GM18951 (cell line): ENCODE measurements around the gene TAP1.
A peak's percentile ranks its signal among the peaks of the same experiment; 100 is the strongest.

Experiments used
- POLR2A ChIP-seq: IDR thresholded peaks from 4 replicates; pipeline ENCODE4 v1.6.1; 2011; ENCODE audit warnings: mild to moderate bottlenecking; ENCODE audit not compliant: insufficient read length, insufficient read depth; ENCODE audit errors: extremely low read depth
- in situ Hi-C: fragments of 300-500 bp; cut with MboI; formaldehyde crosslinking; loops from one replicate; pipeline ENCODE4 v1.12.0; 2022; ENCODE audit warnings: low sequenced_read_pairs, mixed read lengths, inconsistent platforms; ENCODE audit not compliant: unreplicated experiment

The TAP1 gene

GRCh38 chr6:32842021-32842650 lies 11.4 kb downstream of the TAP1 start:
- TF ChIP-seq POLR2A = no peak
- in situ Hi-C loops = no loop called here

- in situ Hi-C loops = no loop called here
- TF ChIP-seq POLR2A = peak; percentile 49
Measured at GRCh38 chr6:32840604-32841246, 12.8 kb downstream of the TAP1 start.

GRCh38 chr6:32839356-32839755 lies 14.1 kb downstream of the TAP1 start:
- TF ChIP-seq POLR2A = no peak
- in situ Hi-C loops = no loop called here

GRCh38 chr6:32838114-32838958 lies 15.2 kb downstream of the TAP1 start, which contains the start of gene TAP2:
Gene TAP2 (minus strand): TSS chr6:32838739. CDS start chr6:32838233, 506 bp downstream.
- peak; percentile 82 for TF ChIP-seq POLR2A
- in situ Hi-C loops = no loop called here

GRCh38 chr6:32837651-32838113 lies 15.8 kb downstream of the TAP1 start:
- in situ Hi-C loops = no loop called here
- TF ChIP-seq POLR2A = no peak

- TF ChIP-seq POLR2A = no peak
- in situ Hi-C loops = no loop called here
Measured at GRCh38 chr6:32836873-32837272, 16.6 kb downstream of the TAP1 start.

GRCh38 chr6:32835167-32835893 lies 18.2 kb downstream of the TAP1 start:
- TF ChIP-seq POLR2A = no peak
- in situ Hi-C loops = no loop called here

- in situ Hi-C loops = no loop called here
- no peak for TF ChIP-seq POLR2A
Measured at GRCh38 chr6:32833664-32834063, 19.8 kb downstream of the TAP1 start.

- TF ChIP-seq POLR2A = no peak
- in situ Hi-C loops = no loop called here
Measured at GRCh38 chr6:32832535-32832934, 21.0 kb downstream of the TAP1 start.

GRCh38 chr6:32830936-32831335 lies 22.6 kb downstream of the TAP1 start:
- TF ChIP-seq POLR2A = no peak
- in situ Hi-C loops = no loop called here

GRCh38 chr6:32830017-32830416 lies 23.5 kb downstream of the TAP1 start:
- in situ Hi-C loops = no loop called here

GRCh38 chr6:32829495-32829894 lies 24.0 kb downstream of the TAP1 start:
- in situ Hi-C loops = no loop called here
- no peak for TF ChIP-seq POLR2A

More at GRCh38 chr6:32830017-32830416, 23.5 kb downstream of the TAP1 start:
- TF ChIP-seq POLR2A = no peak

- in situ Hi-C loops = no loop called here
- TF ChIP-seq POLR2A = no peak
Measured at GRCh38 chr6:32827025-32827424, 26.5 kb downstream of the TAP1 start.

- in situ Hi-C loops = no loop called here
Measured at GRCh38 chr6:32825966-32826365, 27.5 kb downstream of the TAP1 start.

More at GRCh38 chr6:32825966-32826365, 27.5 kb downstream of the TAP1 start:
- no peak for TF ChIP-seq POLR2A
